ENCODE results near the gene KRTAP10-2. TPM values are rescaled to one million over a fixed set of nuclear protein-coding genes. Genes with fewer than 3 reads are reported as not detected.

The KRTAP10-2 gene, protein sequence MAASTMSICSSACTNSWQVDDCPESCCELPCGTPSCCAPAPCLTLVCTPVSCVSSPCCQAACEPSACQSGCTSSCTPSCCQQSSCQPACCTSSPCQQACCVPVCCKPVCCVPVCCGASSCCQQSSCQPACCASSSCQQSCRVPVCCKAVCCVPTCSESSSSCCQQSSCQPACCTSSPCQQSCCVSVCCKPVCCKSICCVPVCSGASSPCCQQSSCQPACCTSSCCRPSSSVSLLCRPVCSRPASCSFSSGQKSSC
- not detected in 2 replicates for total RNA-seq

DNA sequence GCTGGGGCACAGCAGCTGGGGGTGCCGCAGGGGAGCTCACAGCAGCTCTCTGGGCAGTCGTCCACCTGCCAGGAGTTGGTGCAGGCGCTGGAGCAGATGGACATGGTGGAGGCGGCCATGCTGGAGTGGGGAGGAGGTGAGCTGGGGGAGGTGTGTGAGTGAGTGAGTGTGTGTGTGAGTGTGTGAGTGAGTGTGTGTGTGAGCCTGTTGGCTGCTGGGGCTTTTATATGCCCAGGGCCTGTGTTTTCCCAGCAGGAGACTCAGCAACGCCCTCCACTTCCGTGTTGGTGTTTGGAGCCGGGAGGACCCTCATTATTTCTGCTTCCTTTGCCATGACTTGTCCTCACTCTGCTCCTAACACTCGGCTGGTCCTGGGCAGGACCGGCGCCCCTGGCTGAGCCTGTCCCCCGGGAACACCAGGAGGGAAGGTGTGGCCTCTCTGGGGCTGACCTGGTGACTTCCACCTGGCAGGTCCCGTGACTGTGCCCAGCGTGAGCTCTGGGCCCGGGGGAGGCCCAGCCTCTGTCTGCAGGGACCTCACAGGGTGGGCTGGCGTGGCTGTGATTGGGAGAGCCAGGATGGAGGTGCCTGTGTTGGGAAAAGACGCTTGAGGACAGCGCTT, at the start of gene KRTAP10-2:
KRTAP10-2 (minus strand) TSS at position 166 of the 622 bp plus-strand sequence; CDS start at position 119, 47 bp downstream.

DNA sequence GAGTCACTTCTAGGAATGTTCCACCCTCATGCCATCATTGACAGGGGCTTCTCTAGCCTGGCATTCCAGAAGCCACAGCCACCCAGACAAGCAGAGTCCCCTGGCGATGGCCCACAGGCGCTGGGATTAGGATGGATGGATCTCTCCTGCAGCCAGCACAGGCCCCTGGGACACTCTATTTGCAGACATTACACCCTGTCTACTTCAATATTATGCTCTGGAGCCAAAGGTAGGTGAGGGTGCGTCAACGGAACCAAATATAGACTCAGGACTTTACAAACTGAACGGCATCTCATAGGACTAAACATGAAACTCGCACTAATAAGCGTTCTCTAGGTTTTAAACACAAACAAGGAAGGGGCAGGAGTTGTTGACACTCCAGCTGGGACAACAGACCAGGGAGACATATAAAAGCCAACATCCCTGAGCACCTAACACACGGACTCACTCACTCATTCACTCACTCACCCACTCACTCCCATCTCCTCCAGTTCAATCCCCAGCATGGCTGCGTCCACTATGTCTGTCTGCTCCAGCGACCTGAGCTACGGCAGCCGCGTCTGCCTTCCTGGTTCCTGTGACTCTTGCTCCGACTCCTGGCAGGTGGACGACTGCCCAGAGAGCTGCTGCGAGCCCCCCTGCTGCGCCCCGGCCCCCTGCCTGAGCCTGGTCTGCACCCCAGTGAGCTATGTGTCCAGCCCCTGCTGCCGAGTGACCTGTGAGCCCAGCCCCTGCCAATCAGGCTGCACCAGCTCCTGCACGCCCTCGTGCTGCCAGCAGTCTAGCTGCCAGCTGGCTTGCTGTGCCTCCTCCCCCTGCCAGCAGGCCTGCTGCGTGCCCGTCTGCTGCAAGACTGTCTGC, 49.0 kb upstream of the KRTAP10-2 start, which contains the start of gene KRTAP10-7:
KRTAP10-7 (plus strand) TSS at position 480 of the 861 bp plus-strand sequence; CDS start at position 505, 25 bp downstream.

DNA sequence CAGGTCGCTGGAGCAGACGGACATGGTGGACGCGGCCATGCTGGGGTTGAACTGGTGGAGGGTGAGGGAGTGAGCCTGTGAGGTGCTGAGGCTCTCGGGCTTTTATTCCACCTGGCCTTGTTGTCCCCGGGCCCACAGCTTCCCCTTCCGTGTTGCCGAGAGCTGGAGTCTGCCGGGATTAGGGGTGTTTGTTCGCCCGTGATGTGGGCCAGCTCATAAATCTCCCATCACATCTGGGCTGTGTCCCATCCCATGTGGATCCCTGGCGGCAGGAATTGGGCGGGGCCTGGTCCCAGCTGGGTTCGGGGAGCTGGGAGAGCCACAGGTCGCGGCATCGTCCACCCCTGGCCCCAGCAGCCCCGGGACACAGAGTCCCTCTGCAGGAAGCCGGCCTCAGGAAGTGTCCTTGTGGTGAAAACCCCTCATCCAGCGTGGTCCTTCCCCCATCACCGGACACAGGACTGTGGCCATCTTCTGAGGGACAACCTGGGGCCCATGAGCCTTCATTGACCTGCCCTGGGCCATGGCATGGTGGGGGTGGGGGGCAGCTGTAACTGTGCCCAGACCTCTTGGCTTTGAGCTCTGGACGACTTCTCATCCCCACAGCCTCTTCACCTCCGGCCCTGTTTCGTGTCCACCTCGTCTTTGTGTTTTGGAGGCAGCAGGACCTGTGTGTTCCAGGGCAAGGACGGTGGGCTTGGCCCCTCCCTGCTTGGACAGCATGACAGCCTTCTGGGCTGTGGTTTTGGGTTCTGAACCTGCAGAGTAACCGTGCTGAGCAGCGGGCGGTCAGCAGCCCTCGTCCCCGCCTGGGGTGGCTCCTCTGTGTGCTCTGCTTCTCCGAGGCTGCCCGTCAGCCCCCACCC, 41.4 kb upstream of the KRTAP10-2 start, which contains the start of gene KRTAP10-6:
KRTAP10-6 (minus strand) TSS at position 60 of the 866 bp plus-strand sequence; CDS start at position 39, 21 bp downstream.

DNA sequence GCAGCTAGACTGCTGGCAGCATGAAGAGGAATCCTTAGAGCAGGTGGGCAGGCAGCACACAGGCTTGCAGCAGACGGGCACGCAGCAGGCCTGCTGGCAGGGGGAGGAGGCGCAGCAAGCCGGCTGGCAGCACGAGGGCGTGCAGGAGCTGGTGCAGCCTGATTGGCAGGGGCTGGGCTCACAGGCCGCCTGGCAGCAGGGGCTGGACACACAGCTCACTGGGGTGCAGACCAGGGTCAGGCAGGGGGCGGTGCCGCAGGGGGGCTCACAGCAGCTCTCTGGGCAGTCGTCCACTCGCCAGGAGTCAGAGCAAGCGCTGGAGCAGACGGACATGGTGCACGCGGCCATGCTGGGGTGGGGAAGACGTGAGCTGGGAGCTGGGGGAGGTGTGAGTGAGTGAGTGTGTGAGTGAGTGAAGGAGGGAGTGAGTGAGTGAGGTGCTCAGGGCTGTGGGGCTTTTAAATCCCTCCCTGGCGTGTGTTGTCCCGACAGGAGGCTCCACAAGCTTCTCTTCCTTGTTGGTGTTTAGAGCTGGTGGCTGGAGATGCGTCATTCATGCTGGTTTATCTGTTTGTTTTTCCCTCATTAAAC, 29.0 kb upstream of the KRTAP10-2 start, which contains the start of gene KRTAP10-5:
KRTAP10-5 (minus strand) TSS at position 374 of the 591 bp plus-strand sequence; CDS start at position 348, 26 bp downstream.

DNA sequence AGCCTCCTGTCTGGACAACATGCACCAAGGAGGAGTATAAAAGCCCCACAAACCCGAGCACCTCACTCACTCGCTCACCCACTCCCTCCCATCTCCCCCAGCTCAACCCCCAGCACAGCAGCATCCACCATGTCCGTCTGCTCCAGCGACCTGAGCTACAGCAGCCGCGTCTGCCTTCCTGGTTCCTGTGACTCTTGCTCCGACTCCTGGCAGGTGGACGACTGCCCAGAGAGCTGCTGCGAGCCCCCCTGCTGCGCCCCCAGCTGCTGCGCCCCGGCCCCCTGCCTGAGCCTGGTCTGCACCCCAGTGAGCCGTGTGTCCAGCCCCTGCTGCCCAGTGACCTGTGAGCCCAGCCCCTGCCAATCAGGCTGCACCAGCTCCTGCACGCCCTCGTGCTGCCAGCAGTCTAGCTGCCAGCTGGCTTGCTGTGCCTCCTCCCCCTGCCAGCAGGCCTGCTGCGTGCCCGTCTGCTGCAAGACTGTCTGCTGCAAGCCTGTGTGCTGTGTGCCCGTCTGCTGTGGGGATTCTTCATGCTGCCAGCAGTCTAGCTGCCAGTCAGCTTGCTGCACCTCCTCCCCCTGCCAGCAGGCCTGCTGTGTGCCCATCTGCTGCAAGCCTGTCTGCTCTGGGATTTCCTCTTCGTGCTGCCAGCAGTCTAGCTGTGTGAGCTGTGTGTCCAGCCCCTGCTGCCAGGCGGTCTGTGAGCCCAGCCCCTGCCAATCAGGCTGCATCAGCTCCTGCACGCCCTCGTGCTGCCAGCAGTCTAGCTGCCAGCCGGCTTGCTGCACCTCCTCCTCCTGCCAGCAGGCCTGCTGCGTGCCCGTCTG, 22.5 kb upstream of the KRTAP10-2 start, which contains the start of gene KRTAP10-4:
KRTAP10-4 (plus strand) TSS at position 100 of the 827 bp plus-strand sequence; CDS start at position 130, 30 bp downstream.

DNA sequence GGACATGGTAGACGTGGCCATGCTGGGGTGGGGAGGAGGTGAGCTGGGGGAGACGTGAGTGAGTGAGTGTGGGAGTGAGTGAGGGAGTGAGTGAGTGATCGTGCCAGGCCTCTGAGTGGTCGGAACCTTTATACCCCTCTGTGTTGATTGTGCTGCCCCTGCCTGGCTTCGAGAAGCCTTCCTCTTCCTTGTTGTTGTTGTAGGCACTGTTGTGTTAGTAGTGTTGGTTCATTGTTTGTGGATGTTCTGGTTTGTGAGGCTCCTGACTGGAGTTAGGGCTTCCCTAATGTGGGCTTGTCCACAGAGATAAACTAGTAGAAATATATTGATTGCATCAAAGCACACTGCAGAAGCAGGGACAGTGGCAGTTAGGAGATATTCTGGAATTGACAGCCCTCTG, 7.4 kb upstream of the KRTAP10-2 start, which contains the start of gene KRTAP10-3:
KRTAP10-3 (minus strand) TSS at position 101 of the 400 bp plus-strand sequence; CDS start at position 21, 80 bp downstream.

DNA sequence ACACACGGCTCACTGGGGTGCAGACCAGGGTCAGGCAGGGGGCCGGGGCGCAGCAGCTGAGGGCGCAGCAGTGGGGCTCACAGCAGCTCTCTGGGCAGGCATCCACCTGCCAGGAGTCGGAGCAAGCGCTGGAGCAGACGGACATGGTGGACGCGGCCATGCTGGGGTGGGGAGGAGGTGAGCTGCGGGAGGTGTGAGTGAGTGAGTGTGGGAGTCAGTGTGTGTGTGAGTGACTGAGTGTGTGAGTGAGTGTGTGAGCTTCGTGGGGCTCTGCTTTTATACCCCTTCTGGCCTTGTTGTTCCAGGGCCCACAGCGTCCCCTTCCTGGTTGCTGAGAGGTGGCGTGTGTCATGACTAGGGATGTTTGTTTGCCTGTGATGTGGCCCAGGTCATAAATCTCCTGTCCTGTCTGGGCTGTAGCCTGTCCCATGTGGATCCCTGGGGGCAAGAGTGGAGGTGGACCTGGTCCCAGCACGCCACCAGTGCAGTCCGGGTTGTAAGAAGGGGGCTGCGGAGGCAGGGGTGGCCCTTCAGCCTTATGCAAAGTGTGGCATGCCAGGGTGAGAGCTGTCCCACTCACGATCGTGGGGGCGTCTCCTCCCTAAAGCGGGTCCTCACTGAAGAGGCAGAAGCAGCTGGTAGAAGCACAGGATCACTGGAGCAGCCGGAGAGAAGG, 11.2 kb downstream of the KRTAP10-2 start, which contains the start of gene KRTAP10-1:
KRTAP10-1 (minus strand) TSS at position 205 of the 676 bp plus-strand sequence; CDS start at position 160, 45 bp downstream.

Other genes with a start within 250 kb of the KRTAP10-2 start
- 6.2 and 6.9 TPM in 2 replicates for gene CFAP410, start 212.1 kb downstream of the KRTAP10-2 start, total RNA-seq
- gene TRPM2, start 197.9 kb downstream of the KRTAP10-2 start, total RNA-seq: under 0.01 TPM in 1 of 2 replicates, not detected in the other
- gene LRRC3, start 96.0 kb downstream of the KRTAP10-2 start, total RNA-seq: 0.78 and 0.89 TPM in 2 replicates
- not detected in 2 replicates for gene KRTAP10-1, start 11.3 kb downstream of the KRTAP10-2 start, total RNA-seq
- not detected in 2 replicates for gene KRTAP10-3, start 7.3 kb upstream of the KRTAP10-2 start, total RNA-seq
- not detected in 2 replicates for gene KRTAP10-4, start 22.2 kb upstream of the KRTAP10-2 start, total RNA-seq
- not detected in 2 replicates for gene KRTAP10-5, start 29.1 kb upstream of the KRTAP10-2 start, total RNA-seq
- gene KRTAP10-6, start 41.0 kb upstream of the KRTAP10-2 start, total RNA-seq: not detected in 2 replicates
- gene KRTAP10-7, start 49.1 kb upstream of the KRTAP10-2 start, total RNA-seq: not detected in 2 replicates
- gene KRTAP10-8, start 60.6 kb upstream of the KRTAP10-2 start, total RNA-seq: not detected in 2 replicates
- not detected in 2 replicates for gene KRTAP10-9, start 75.6 kb upstream of the KRTAP10-2 start, total RNA-seq
- not detected in 2 replicates for gene KRTAP10-10, start 85.9 kb upstream of the KRTAP10-2 start, total RNA-seq
- gene KRTAP10-11, start 94.9 kb upstream of the KRTAP10-2 start, total RNA-seq: not detected in 2 replicates
- gene KRTAP12-4, start 103.2 kb upstream of the KRTAP10-2 start, total RNA-seq: not detected in 2 replicates
- not detected in 2 replicates for gene KRTAP12-3, start 106.4 kb upstream of the KRTAP10-2 start, total RNA-seq
- gene KRTAP12-2, start 115.4 kb upstream of the KRTAP10-2 start, total RNA-seq: not detected in 2 replicates
- not detected in 2 replicates for gene KRTAP12-1, start 130.7 kb upstream of the KRTAP10-2 start, total RNA-seq
- not detected in 2 replicates for gene KRTAP10-12, start 145.7 kb upstream of the KRTAP10-2 start, total RNA-seq
- not detected in 2 replicates for gene TSPEAR, start 160.1 kb upstream of the KRTAP10-2 start, total RNA-seq

All from smooth muscle cell of the umbilical artery (primary cell).